Central memory CD4-positive, alpha-beta T cell (primary cell): ENCODE results near the gene ADH4.

ENCODE experiments used
- DNase-seq: peaks from one replicate; pipeline ENCODE4 v3.0.0; 2022

The ADH4 gene

GRCh38 chr4:99078931-99079624 is 65.0 kb downstream of the ADH4 start:
- DNase-seq, result no peak

- DNase-seq, result no peak
Measured at GRCh38 chr4:99078336-99078735, 65.8 kb downstream of the ADH4 start.

- DNase-seq, result no peak
Measured at GRCh38 chr4:99077177-99077576, 66.9 kb downstream of the ADH4 start.

- no peak for DNase-seq
Measured at GRCh38 chr4:99076292-99076976, 67.7 kb downstream of the ADH4 start.

- no peak for DNase-seq
Measured at GRCh38 chr4:99074816-99075215, 69.3 kb downstream of the ADH4 start.
